ENCODE results near the gene SHISA6. TPM values are rescaled to one million over a fixed set of nuclear protein-coding genes. Genes with fewer than 3 reads are reported as not detected.

SHISA6 gene
- total RNA-seq, 1 experiment from 2014 or later, result 2.9 TPM

DNA sequence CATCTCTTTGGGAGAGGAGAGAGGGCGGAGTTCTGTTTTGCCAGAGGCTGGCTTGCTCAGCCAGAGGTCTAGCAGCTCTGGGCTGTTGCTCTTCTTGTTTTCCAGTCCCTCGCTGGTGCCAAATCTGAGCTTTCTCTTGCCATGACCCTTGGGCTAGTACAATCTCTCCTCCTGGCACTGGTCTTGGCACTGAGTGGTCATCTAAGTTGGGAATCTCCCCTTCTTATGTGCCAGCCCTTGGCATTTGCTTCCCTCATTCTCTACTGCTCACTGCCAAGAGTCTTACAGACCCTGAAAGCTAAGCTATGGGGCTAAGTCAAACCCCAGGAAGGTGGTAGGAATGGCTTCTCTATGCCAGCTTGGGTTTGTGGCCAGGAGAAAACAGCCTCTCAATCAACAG is 148.6 kb downstream of the SHISA6 start:
- no peak overlapping the region for H3K14ac ChIP-seq (ENCODE audit: insufficient read depth, low read length)
- no peaks in the 10 kb centered on the region for H4K20me1 ChIP-seq (ENCODE audit: control insufficient read depth, insufficient read depth, insufficient read length)
- no peak overlapping the region for H2BK120ac ChIP-seq (ENCODE audit: low read depth, low read length, poor library complexity, severe bottlenecking)
- H3K4me1 ChIP-seq (ENCODE audit: insufficient read depth, low read length), result no peaks in the 10 kb centered on the region
- no peak overlapping the region for H2AFZ ChIP-seq (ENCODE audit: low read length)
- H3K79me1 ChIP-seq (ENCODE audit: insufficient read depth, low read depth, low read length, poor library complexity, severe bottlenecking), result no peaks in the 10 kb centered on the region
- no CpG with 5 or more reads among the region's 2 CpGs for WGBS (ENCODE audit: extremely low coverage, insufficient read length, low lambda C conversion rate)
- H4K8ac ChIP-seq (replicated peaks; ENCODE audit: insufficient read length, low read depth, low read length), result no peak overlapping the region
- no peak overlapping the region for H4K5ac ChIP-seq (ENCODE audit: insufficient read length, low read depth, low read length)
- H2BK15ac ChIP-seq (ENCODE audit: low read depth, low read length), result no peak overlapping the region
- H3K79me2 ChIP-seq (ENCODE audit: insufficient read depth, low read length), result no peaks in the 10 kb centered on the region
- no peak overlapping the region for H3K23ac ChIP-seq (ENCODE audit: insufficient read length, low read depth, low read length)
- no peaks in the 10 kb centered on the region for H3K27me3 ChIP-seq (ENCODE audit: insufficient read depth, low read length)
- H3K4me3 Mint-ChIP-seq, result no peak overlapping the region
- H2AK5ac ChIP-seq (ENCODE audit: insufficient read length, low read length), result no peak overlapping the region
- H3K23me2 ChIP-seq (ENCODE audit: insufficient read length, low read depth, low read length, poor library complexity, severe bottlenecking), result no peaks in the 10 kb centered on the region
- no peak overlapping the region for H4K91ac ChIP-seq (ENCODE audit: insufficient read length, low read depth, low read length)
- H3K36me3 Mint-ChIP-seq (ENCODE audit: insufficient read depth in 1 of 3, low read depth in 3 of 3), result peaks cover 0 to 7% (median 3%) of the 10 kb centered on the region in 3 experiments; a peak in 2 of 7 replicates
- H3K4me1 Mint-ChIP-seq, result peaks cover 0 to 9% of the 10 kb centered on the region in 2 experiments; a peak in 2 of 4 replicates
- no peak overlapping the region for H2BK5ac ChIP-seq (ENCODE audit: insufficient read length, low read length)
- no peak overlapping the region for H3K4ac ChIP-seq (ENCODE audit: low read depth, low read length)
- no peak overlapping the region for H3K9ac ChIP-seq (ENCODE audit: extremely low read depth, insufficient read length, low read length)
- TF ChIP-seq, protein P1, sequence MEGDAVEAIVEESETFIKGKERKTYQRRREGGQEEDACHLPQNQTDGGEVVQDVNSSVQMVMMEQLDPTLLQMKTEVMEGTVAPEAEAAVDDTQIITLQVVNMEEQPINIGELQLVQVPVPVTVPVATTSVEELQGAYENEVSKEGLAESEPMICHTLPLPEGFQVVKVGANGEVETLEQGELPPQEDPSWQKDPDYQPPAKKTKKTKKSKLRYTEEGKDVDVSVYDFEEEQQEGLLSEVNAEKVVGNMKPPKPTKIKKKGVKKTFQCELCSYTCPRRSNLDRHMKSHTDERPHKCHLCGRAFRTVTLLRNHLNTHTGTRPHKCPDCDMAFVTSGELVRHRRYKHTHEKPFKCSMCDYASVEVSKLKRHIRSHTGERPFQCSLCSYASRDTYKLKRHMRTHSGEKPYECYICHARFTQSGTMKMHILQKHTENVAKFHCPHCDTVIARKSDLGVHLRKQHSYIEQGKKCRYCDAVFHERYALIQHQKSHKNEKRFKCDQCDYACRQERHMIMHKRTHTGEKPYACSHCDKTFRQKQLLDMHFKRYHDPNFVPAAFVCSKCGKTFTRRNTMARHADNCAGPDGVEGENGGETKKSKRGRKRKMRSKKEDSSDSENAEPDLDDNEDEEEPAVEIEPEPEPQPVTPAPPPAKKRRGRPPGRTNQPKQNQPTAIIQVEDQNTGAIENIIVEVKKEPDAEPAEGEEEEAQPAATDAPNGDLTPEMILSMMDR (conservative IDR thresholded peaks at IDR 0.05), result no peak
- H2BK20ac ChIP-seq (ENCODE audit: low read depth, low read length, poor library complexity, severe bottlenecking), result no peak overlapping the region
- H2BK12ac ChIP-seq (ENCODE audit: insufficient read length, low read depth, low read length), result no peak overlapping the region
- no peak overlapping the region for H3T11ph ChIP-seq (ENCODE audit: low read length)
- H3K27ac ChIP-seq (ENCODE audit: insufficient read length, low read depth, low read length), result no peak overlapping the region
- H3K9me3 Mint-ChIP-seq, result peaks cover 2% of the 10 kb centered on the region in 2 experiments; a peak in 3 of 5 replicates
- peaks cover 3% of the 10 kb centered on the region; the same call in 1 of the 2 replicates for H3K27me3 Mint-ChIP-seq (ENCODE audit: low read depth)
- no peak for DNase-seq
- no peak overlapping the region for H3K56ac ChIP-seq (ENCODE audit: insufficient read length, low read depth, low read length)
- H3K27ac Mint-ChIP-seq, result no peak overlapping the region
- no peak overlapping the region for H3K18ac ChIP-seq (ENCODE audit: insufficient read length, low read depth, low read length)
- no peaks in the 10 kb centered on the region for H3K9me3 ChIP-seq (ENCODE audit: control insufficient read depth, low read depth, low read length)
- H3K4me2 ChIP-seq (ENCODE audit: insufficient read depth, insufficient read length, low read length), result no peak overlapping the region
